Skeletal muscle tissue (tissue), 4 donors: ENCODE results near the gene CENPM. TPM values are rescaled to one million over a fixed set of nuclear protein-coding genes. Genes with fewer than 3 reads are reported as not detected.
A peak's percentile ranks its signal among the peaks of the same experiment; 100 is the strongest.

Source experiments
- H3K27ac ChIP-seq: one replicate; pipeline ENCODE4 v1.7.0; 2013; ENCODE audit warnings: mild to moderate bottlenecking, low read depth, low read length, inconsistent platforms
- H3K27me3 ChIP-seq, 3 donors: one replicate each; pipeline ENCODE4 v1.7.0; 2013; ENCODE audit warnings: low read length in 3 of 3; ENCODE audit not compliant: control insufficient read depth in 3 of 3, insufficient read depth in 3 of 3
- H3K36me3 ChIP-seq, 3 donors: one replicate each; pipeline ENCODE4 v1.7.0; 2013; ENCODE audit warnings: low read length in 3 of 3; ENCODE audit not compliant: control insufficient read depth in 3 of 3, insufficient read depth in 3 of 3
- H3K4me1 ChIP-seq, 3 donors: one replicate each; pipeline ENCODE4 v1.7.0; 2013; ENCODE audit warnings: low read length in 3 of 3, mild to moderate bottlenecking in 3 of 3; ENCODE audit not compliant: control insufficient read depth in 3 of 3, insufficient read depth in 3 of 3
- H3K4me3 ChIP-seq, 3 donors: one replicate each; pipeline ENCODE4 v1.7.0; 2013; ENCODE audit warnings: low read length in 3 of 3
- H3K9ac ChIP-seq, 3 donors: one replicate each; pipeline ENCODE4 v1.7.0; 2013; ENCODE audit warnings: low read length in 3 of 3, mild to moderate bottlenecking in 3 of 3, moderate library complexity in 2 of 3, low read depth in 1 of 3
- H3K9me3 ChIP-seq, 3 donors: one replicate each; pipeline ENCODE4 v1.7.0; 2013; ENCODE audit warnings: low read length in 3 of 3; ENCODE audit not compliant: control insufficient read depth in 3 of 3
- total RNA-seq: library from RNA; depleted of rRNA; stranded (reverse); fragments of >200 nt; gene quantifications from one replicate; pipeline ENCODE4 v1.2.3, GENCODE V29; 2014
- donor health status: Osteomylitis.

The CENPM gene
- total RNA-seq, 1 donor from 2014 or later = 5.7 TPM

- peaks cover 23 to 43% (median 36%) of the 10 kb centered on the region in 3 donors for H3K27me3 ChIP-seq
- H3K27ac ChIP-seq = no peak overlapping the region
- H3K36me3 ChIP-seq = no peaks in the 10 kb centered on the region
- peaks cover 7 to 18% (median 12%) of the 10 kb centered on the region in 3 donors for H3K4me1 ChIP-seq
- no peaks in the 10 kb centered on the region for H3K9me3 ChIP-seq
- no peak overlapping the region for H3K9ac ChIP-seq
- no peak overlapping the region for H3K4me3 ChIP-seq
Observed at GRCh38 chr22:41978732-41979131, 31.8 kb upstream of the CENPM start.

GRCh38 chr22:41976961-41977566 lies 30.1 kb upstream of the CENPM start:
- Histone ChIP-seq H3K9me3 (no peaks in the 10 kb centered on the region), H3K4me3 (peak overlapping the region in 2 of 3 donors; percentile 52 to 60), H3K9ac (no peak overlapping the region), H3K36me3 (no peaks in the 10 kb centered on the region), H3K27ac (no peak overlapping the region), H3K4me1 (peaks cover 3 to 10% (median 7%) of the 10 kb centered on the region in 3 donors), H3K27me3 (peaks cover 34 to 51% (median 47%) of the 10 kb centered on the region in 3 donors)

GRCh38 chr22:41976070-41976901 lies 29.3 kb upstream of the CENPM start:
- peaks cover 41 to 59% (median 55%) of the 10 kb centered on the region in 3 donors for H3K27me3 ChIP-seq
- peak overlapping the region in 1 of 3 donors; percentile 46 for H3K4me3 ChIP-seq

GRCh38 chr22:41975299-41976069 lies 28.5 kb upstream of the CENPM start:
- Histone ChIP-seq H3K4me3 (no peak overlapping the region), H3K9me3 (no peaks in the 10 kb centered on the region), H3K27ac (no peak overlapping the region), H3K4me1 (peaks cover 3 to 10% (median 7%) of the 10 kb centered on the region in 3 donors), H3K36me3 (no peaks in the 10 kb centered on the region), H3K9ac (no peak overlapping the region), H3K27me3 (peaks cover 49 to 67% (median 59%) of the 10 kb centered on the region in 3 donors)

More at GRCh38 chr22:41976070-41976901, 29.3 kb upstream of the CENPM start:
- no peak overlapping the region for H3K9ac ChIP-seq
- no peaks in the 10 kb centered on the region for H3K9me3 ChIP-seq
- no peak overlapping the region for H3K27ac ChIP-seq
- no peaks in the 10 kb centered on the region for H3K36me3 ChIP-seq
- H3K4me1 ChIP-seq = peaks cover 3 to 10% (median 7%) of the 10 kb centered on the region in 3 donors

- Histone ChIP-seq H3K27ac (no peak overlapping the region), H3K9ac (no peak overlapping the region), H3K9me3 (no peaks in the 10 kb centered on the region), H3K36me3 (no peaks in the 10 kb centered on the region), H3K27me3 (peaks cover 49 to 71% (median 61%) of the 10 kb centered on the region in 3 donors), H3K4me3 (no peak overlapping the region), H3K4me1 (peaks cover 3 to 10% (median 7%) of the 10 kb centered on the region in 3 donors)
Observed at GRCh38 chr22:41974691-41975290, 27.8 kb upstream of the CENPM start.

GRCh38 chr22:41971431-41971830 lies 24.5 kb upstream of the CENPM start:
- Histone ChIP-seq H3K4me1 (peaks cover 0 to 4% (median 2%) of the 10 kb centered on the region in 3 donors), H3K27me3 (peaks cover 43 to 44% (median 43%) of the 10 kb centered on the region in 3 donors), H3K9ac (no peak overlapping the region), H3K27ac (no peak overlapping the region), H3K9me3 (no peaks in the 10 kb centered on the region), H3K36me3 (no peaks in the 10 kb centered on the region), H3K4me3 (no peak overlapping the region)

GRCh38 chr22:41970601-41971000 lies 23.6 kb upstream of the CENPM start:
- Histone ChIP-seq H3K27ac (no peak overlapping the region), H3K4me3 (no peak overlapping the region), H3K27me3 (peaks cover 35 to 36% (median 35%) of the 10 kb centered on the region in 3 donors), H3K9me3 (no peaks in the 10 kb centered on the region), H3K36me3 (no peaks in the 10 kb centered on the region), H3K9ac (no peak overlapping the region), H3K4me1 (no peaks in the 10 kb centered on the region)

- H3K4me1 ChIP-seq = no peaks in the 10 kb centered on the region
- no peaks in the 10 kb centered on the region for H3K36me3 ChIP-seq
- peaks cover 27 to 34% (median 31%) of the 10 kb centered on the region in 3 donors for H3K27me3 ChIP-seq
- H3K9ac ChIP-seq = no peak within 1 kb of the TSS
- H3K9me3 ChIP-seq = no peaks in the 10 kb centered on the region
- no peak within 1 kb of the TSS for H3K4me3 ChIP-seq
- no peak within 1 kb of the TSS for H3K27ac ChIP-seq
Observed at GRCh38 chr22:41969110-41969646, 22.2 kb upstream of the CENPM start, which contains the start of gene SEPTIN3. SEPTIN3 (plus strand) TSS chr22:41969443; CDS start chr22:41971493, 2,050 bp downstream.

GRCh38 chr22:41968601-41969000 lies 21.6 kb upstream of the CENPM start:
- no peak overlapping the region for H3K27ac ChIP-seq
- H3K9me3 ChIP-seq = no peaks in the 10 kb centered on the region
- no peak overlapping the region for H3K9ac ChIP-seq
- no peaks in the 10 kb centered on the region for H3K36me3 ChIP-seq
- H3K4me1 ChIP-seq = no peaks in the 10 kb centered on the region
- H3K4me3 ChIP-seq = no peak overlapping the region
- H3K27me3 ChIP-seq = peaks cover 25 to 35% (median 31%) of the 10 kb centered on the region in 3 donors
